GM12878 (cell line): ENCODE results near the gene CDK13. TPM values are rescaled to one million over a fixed set of nuclear protein-coding genes. Genes with fewer than 3 reads are reported as not detected.

Experiments used
- ATAC-seq: fragments of 200-7000 bp; cut with Tn5 transposase; 3 replicates; pipeline ENCODE4 v1.9.1; 2020; ENCODE audit warnings: mild to moderate bottlenecking, moderate library complexity
- BruUV-seq: library from RNA; stranded (reverse); fragments of 400-500 nt; replicated peaks from 2 replicates; lab custom pipeline; 2021; lab: Mats Ljungman, UMichigan
- CTCF ChIA-PET: fragments of 300-600 bp; sonication (Branson Sonifier 250); formaldehyde crosslinking; extraction: SDS; loops from one replicate; lab custom pipeline; 2021; ENCODE audit warnings: inconsistent platforms; lab: Yijun Ruan, JAX
- POLR2A ChIA-PET: fragments of 350-600 bp; formaldehyde crosslinking; extraction: SDS; loops from one replicate; lab custom pipeline; 2021; ENCODE audit warnings: inconsistent platforms; lab: Charles Lee
- RAD21 ChIA-PET: fragments of 300-600 bp; sonication (Branson Sonifier 250); formaldehyde crosslinking; loops from one replicate; lab custom pipeline; 2023; ENCODE audit warnings: antibody characterized with exemption; ENCODE audit not compliant: unreplicated experiment; lab: Charles Lee
- SMC1A ChIA-PET: fragments of 300-600 bp; sonication (Branson Sonifier 250); formaldehyde crosslinking; loops from one replicate; lab custom pipeline; 2023; ENCODE audit not compliant: unreplicated experiment, uncharacterized antibody; lab: Charles Lee
- DNase-seq: peaks from one replicate; pipeline ENCODE4 v3.0.0-alpha.2; 2011; ENCODE audit warnings: low read depth, low spot score
- FAIRE-seq: peaks from 3 replicates; lab custom pipeline; 2011; peaks lifted over from hg19 to GRCh38; lab: Jason Lieb, UNC
- H2AFZ ChIP-seq: 2 replicates; pipeline ENCODE4 v1.6.0; 2011; ENCODE audit warnings: low read depth, low read length, control low read depth; ENCODE audit not compliant: control insufficient read depth
- H3K27ac ChIP-seq: 2 replicates; pipeline ENCODE4 v1.5.1; 2011; ENCODE audit warnings: control low read depth; ENCODE audit not compliant: control insufficient read depth, insufficient read depth
- H3K27me3 ChIP-seq, 2 experiments: replicated peaks in 1 of 2; 2 replicates each; pipeline versions ENCODE4 v1.6.0 to v1.6.1; 2011; ENCODE audit warnings: low read length in 1 of 2; ENCODE audit not compliant: control insufficient read depth in 2 of 2, insufficient read depth in 2 of 2
- H3K36me3 ChIP-seq, 2 experiments: 2 replicates each; pipeline ENCODE4 v1.5.1; 2011; ENCODE audit warnings: low read length in 1 of 2; ENCODE audit not compliant: control insufficient read depth in 2 of 2, insufficient read depth in 2 of 2
- H3K4me1 ChIP-seq: 2 replicates; pipeline ENCODE4 v1.6.1; 2011; ENCODE audit warnings: mild to moderate bottlenecking, low read length, moderate library complexity, mixed read lengths; ENCODE audit not compliant: control insufficient read depth, insufficient read depth
- H3K4me2 ChIP-seq: 2 replicates; pipeline ENCODE4 v1.6.0; 2011; ENCODE audit warnings: control low read depth; ENCODE audit not compliant: control insufficient read depth, insufficient read depth
- H3K4me3 ChIP-seq: fragments of 200-600 bp; sonication (generic); 2 replicates; pipeline ENCODE4 v1.5.1; 2016
- H3K79me2 ChIP-seq: 2 replicates; pipeline ENCODE4 v1.6.0; 2011; ENCODE audit warnings: low read length; ENCODE audit not compliant: control insufficient read depth, insufficient read depth
- H3K9ac ChIP-seq: 2 replicates; pipeline ENCODE4 v1.8.0; 2011; ENCODE audit warnings: low read length, control low read depth, mixed read lengths; ENCODE audit not compliant: control insufficient read depth, insufficient read depth
- H3K9me3 ChIP-seq: replicated peaks from 3 replicates; pipeline ENCODE4 v1.5.1; 2011; ENCODE audit warnings: mild to moderate bottlenecking, low read length; ENCODE audit not compliant: control insufficient read depth, insufficient read depth
- H4K20me1 ChIP-seq: 2 replicates; pipeline ENCODE4 v1.6.0; 2011; ENCODE audit not compliant: control insufficient read depth, insufficient read depth
- CHD1 ChIP-seq: IDR thresholded peaks from 2 replicates; pipeline ENCODE4 v1.6.1; 2012; ENCODE audit warnings: low read depth, low read length, improper control_type of control experiment
- CHD4 ChIP-seq: fragments of 200-600 bp; sonication (generic); IDR thresholded peaks from 2 replicates; pipeline ENCODE4 v1.6.1; 2016; ENCODE audit warnings: mild to moderate bottlenecking
- DPF2 ChIP-seq: fragments of 450-650 bp; IDR thresholded peaks from 2 replicates; pipeline ENCODE4 v1.6.1; 2017; ENCODE audit warnings: mild to moderate bottlenecking
- MYB ChIP-seq: fragments of 150-350 bp; IDR thresholded peaks from 2 replicates; pipeline ENCODE4 v1.6.1; 2014; ENCODE audit warnings: mild to moderate bottlenecking, low read depth, low read length, borderline replicate concordance
- POLR2A ChIP-seq: IDR thresholded peaks from 2 replicates; pipeline ENCODE4 v1.6.1; 2011; ENCODE audit warnings: low read depth, mild to moderate bottlenecking, low read length
- WGBS: methylation state at CpG from one replicate; pipeline ENCODE4 v1.1.6; 2016; ENCODE audit warnings: low lambda C conversion rate; ENCODE audit not compliant: insufficient replicate concordance, insufficient coverage; ENCODE audit errors: missing lambda C conversion rate; 5-methylcytosine and 5-hydroxymethylcytosine counted together
- in situ Hi-C: fragments of 300-500 bp; cut with MboI; formaldehyde crosslinking; loops from 9 replicates; pipeline ENCODE4 v1.14.3; 2018; ENCODE audit warnings: mixed read lengths
- intact Hi-C: fragments of 100-400 bp; cut with micrococcal nuclease; formaldehyde crosslinking; loops from one replicate; pipeline ENCODE4 v1.14.2; 2022; ENCODE audit not compliant: unreplicated experiment
- polyA plus RNA-seq, 11 experiments: library from polyadenylated mRNA; depleted of rRNA in 4 of 11; unstranded in 6 of 11; stranded (reverse) in 5 of 11; fragments of >200 nt; fragmentation: Nextera tagmentation in 4 of 11; fragmentation: Illumina TruSeq in 1 of 11; extraction: Ambion mirVana in 4 of 11; extraction: Trizol in 1 of 11; gene quantifications; 1 replicate in 1 of 11; 2 replicates in 10 of 11; pipeline versions ENCODE4 v1.2.1 to v1.2.3, GENCODE V29; 2011 to 2016; ENCODE audit warnings: inconsistent platforms in 2 of 11, missing spikeins in 2 of 11, low read depth in 1 of 11
- total RNA-seq, 4 experiments: library from RNA; depleted of rRNA in 3 of 4; stranded (reverse); fragments of >200 nt in 3 of 4; fragmentation: Illumina TruSeq in 1 of 4; extraction: Trizol in 1 of 4; gene quantifications; 2 replicates each; pipeline versions ENCODE4 v1.2.1 to v1.2.3, GENCODE V29; 2013 to 2021
- TF ChIP-seq, protein P1 (sequence below): fragments of 450-650 bp; IDR thresholded peaks from 2 replicates; pipeline ENCODE4 v1.6.1; 2016; ENCODE audit warnings: mild to moderate bottlenecking
- TF ChIP-seq, protein P2 (sequence below): IDR thresholded peaks from 2 replicates; pipeline ENCODE4 v1.6.1; 2012; ENCODE audit warnings: low read depth, low read length, improper control_type of control experiment

The CDK13 gene
- total and polyA plus RNA-seq, 10 of the 15 experiments (the other 5 are each of a cell fraction or from before 2014, with no cell fraction given), result 10.8 to 44.4 (median 28.0) TPM

DNA sequence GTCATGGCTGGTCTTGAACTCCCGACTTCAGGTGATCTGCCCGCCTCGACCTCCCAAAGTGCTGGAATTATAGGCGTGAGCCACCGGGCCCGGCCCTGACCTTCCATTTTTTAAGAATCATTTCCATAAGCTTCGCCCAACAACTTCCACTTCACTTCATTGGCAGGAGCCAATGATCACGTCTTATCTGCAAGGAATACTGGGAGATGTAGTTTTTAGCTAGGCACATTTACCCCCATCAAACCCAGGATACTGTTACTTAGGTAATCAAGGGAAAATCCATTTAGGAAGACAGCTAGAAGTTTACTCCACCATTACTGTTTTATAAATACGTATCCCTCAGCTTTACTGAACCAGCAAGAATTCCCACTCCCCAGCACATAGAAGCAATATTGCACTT lies 3.4 kb upstream of the CDK13 start:
- RAD21 ChIA-PET, result interaction anchor here (1.9 kb wide), 1 partner anchor 106 kb away, joined by 4 read pairs; no protein-coding TSS in a partner anchor
- CTCF ChIA-PET, result interaction anchor here (0.8 to 3.2 kb wide), 2 partner anchors 15 to 50 kb away, joined by 4 to 16 read pairs; no protein-coding TSS in a partner anchor
- FAIRE-seq (no peak), DNase-seq (no peak), ATAC-seq (no peak)
- Histone ChIP-seq H3K4me2 (no peak overlapping the region), H3K9ac (no peak overlapping the region), H3K36me3 (no peaks in the 10 kb centered on the region), H3K79me2 (peaks cover 22% of the 10 kb centered on the region), H3K4me3 (no peak overlapping the region), H3K4me1 (peaks cover 9% of the 10 kb centered on the region; the same call in 1 of the 2 replicates), H3K27me3 (no peaks in the 10 kb centered on the region), H2AFZ (no peak overlapping the region), H4K20me1 (no peaks in the 10 kb centered on the region; the same call in 1 of the 2 replicates), H3K27ac (no peak overlapping the region), H3K9me3 (no peaks in the 10 kb centered on the region)
- intact Hi-C loops (loop anchor here (5.0 kb wide), 2 partner anchors 379 to 901 kb away; partner anchors contain the start of gene YAE1), in situ Hi-C loops (no loop called here)
- 86% methylated on average over 9 of the region's 9 CpGs for WGBS
- SMC1A ChIA-PET, result interaction anchor here (1.2 to 3.0 kb wide), 4 partner anchors 10 to 367 kb away, joined by 4 to 13 read pairs (median 8); no protein-coding TSS in a partner anchor
- TF ChIP-seq POLR2A (no peak), CHD1 (no peak), MYB (no peak), CHD4 (no peak), DPF2 (no peak)
- TF ChIP-seq, protein P1, sequence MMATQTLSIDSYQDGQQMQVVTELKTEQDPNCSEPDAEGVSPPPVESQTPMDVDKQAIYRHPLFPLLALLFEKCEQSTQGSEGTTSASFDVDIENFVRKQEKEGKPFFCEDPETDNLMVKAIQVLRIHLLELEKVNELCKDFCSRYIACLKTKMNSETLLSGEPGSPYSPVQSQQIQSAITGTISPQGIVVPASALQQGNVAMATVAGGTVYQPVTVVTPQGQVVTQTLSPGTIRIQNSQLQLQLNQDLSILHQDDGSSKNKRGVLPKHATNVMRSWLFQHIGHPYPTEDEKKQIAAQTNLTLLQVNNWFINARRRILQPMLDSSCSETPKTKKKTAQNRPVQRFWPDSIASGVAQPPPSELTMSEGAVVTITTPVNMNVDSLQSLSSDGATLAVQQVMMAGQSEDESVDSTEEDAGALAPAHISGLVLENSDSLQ, result no peak
- TF ChIP-seq, protein P2, sequence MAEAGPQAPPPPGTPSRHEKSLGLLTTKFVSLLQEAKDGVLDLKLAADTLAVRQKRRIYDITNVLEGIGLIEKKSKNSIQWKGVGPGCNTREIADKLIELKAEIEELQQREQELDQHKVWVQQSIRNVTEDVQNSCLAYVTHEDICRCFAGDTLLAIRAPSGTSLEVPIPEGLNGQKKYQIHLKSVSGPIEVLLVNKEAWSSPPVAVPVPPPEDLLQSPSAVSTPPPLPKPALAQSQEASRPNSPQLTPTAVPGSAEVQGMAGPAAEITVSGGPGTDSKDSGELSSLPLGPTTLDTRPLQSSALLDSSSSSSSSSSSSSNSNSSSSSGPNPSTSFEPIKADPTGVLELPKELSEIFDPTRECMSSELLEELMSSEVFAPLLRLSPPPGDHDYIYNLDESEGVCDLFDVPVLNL, result no peak
- POLR2A ChIA-PET, result interaction anchor here (0.5 kb wide), 1 partner anchor 121 kb away, joined by 5 read pairs; no protein-coding TSS in a partner anchor
- no TSS peak for BruUV-seq
